Measurements from ENCODE around the gene NCF4.

- TF ChIP-seq POLR2A (IDR thresholded peaks at IDR 0.05) (no peak), CTCF (IDR thresholded peaks at IDR 0.05) (no peak)
These were observed 5.3 kb upstream of the NCF4 start for GRCh38 chr22:36855478-36855877.
